ENCODE measurements around the gene OR51A4.
A peak's percentile ranks its signal among the peaks of the same experiment; 100 is the strongest.

OR51A4 gene, protein sequence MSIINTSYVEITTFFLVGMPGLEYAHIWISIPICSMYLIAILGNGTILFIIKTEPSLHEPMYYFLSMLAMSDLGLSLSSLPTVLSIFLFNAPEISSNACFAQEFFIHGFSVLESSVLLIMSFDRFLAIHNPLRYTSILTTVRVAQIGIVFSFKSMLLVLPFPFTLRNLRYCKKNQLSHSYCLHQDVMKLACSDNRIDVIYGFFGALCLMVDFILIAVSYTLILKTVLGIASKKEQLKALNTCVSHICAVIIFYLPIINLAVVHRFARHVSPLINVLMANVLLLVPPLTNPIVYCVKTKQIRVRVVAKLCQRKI

GRCh38 chr11:4947505-4947904 is at the start of gene OR51A4:
Gene OR51A4, minus strand, starts transcription at chr11:4947605. Its CDS starts 505 bp downstream, at chr11:4947100.
- no peak for TF ChIP-seq CTCF (conservative IDR thresholded peaks at IDR 0.05; ENCODE audit: control insufficient read depth, insufficient read depth, low read depth, low read length)
- H3K4me3 ChIP-seq (ENCODE audit: control insufficient read depth, low read depth, low read length) = no peak within 1 kb of the TSS
- DNase-seq (ENCODE audit: low read depth) = no peak

DNA sequence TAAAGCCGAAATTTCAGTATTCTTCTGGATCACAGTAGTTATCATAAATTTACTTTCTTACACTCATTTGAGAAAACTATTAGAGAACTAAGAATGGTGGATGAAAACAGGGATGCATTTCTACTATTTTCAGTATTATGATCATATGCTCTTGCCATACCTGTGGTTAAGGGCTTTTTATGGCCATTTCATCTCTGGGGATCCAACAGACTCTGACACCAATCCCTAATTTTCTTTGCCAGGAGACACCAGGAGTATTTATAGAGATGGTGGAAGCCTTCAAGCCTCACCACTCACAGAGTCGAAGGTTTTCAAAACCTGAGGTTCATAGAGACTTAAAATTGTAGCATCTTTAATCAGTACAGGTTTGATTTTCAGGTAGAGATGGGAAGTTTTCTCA is 47.1 kb upstream of the OR51A4 start, which contains the start of gene OR51L1:
TSS of gene OR51L1 (plus strand) at position 301 of the 400 bp plus-strand sequence. CDS start 4,132 bp downstream, outside the sequence.
- no peak for DNase-seq (ENCODE audit: low read depth)
- no peak for TF ChIP-seq CTCF (conservative IDR thresholded peaks at IDR 0.05; ENCODE audit: control insufficient read depth, insufficient read depth, low read depth, low read length)
- H3K4me3 ChIP-seq (ENCODE audit: control insufficient read depth, low read depth, low read length) = no peak within 1 kb of the TSS

GRCh38 chr11:4991060-4991459 is 43.7 kb upstream of the OR51A4 start:
- DNase-seq (ENCODE audit: low read depth) = peak; percentile 15
- no peak overlapping the region for H3K4me3 ChIP-seq (ENCODE audit: control insufficient read depth, low read depth, low read length)
- peak; percentile 38 for TF ChIP-seq CTCF (conservative IDR thresholded peaks at IDR 0.05; ENCODE audit: control insufficient read depth, insufficient read depth, low read depth, low read length)

- no peak for TF ChIP-seq CTCF (conservative IDR thresholded peaks at IDR 0.05; ENCODE audit: control insufficient read depth, insufficient read depth, low read depth, low read length)
- H3K4me3 ChIP-seq (ENCODE audit: control insufficient read depth, low read depth, low read length) = no peak overlapping the region
- no peak for DNase-seq (ENCODE audit: low read depth)
Observed at GRCh38 chr11:4983841-4984240, 36.4 kb upstream of the OR51A4 start.

- H3K4me3 ChIP-seq (ENCODE audit: control insufficient read depth, low read depth, low read length) = no peak overlapping the region
- no peak for DNase-seq (ENCODE audit: low read depth)
- no peak for TF ChIP-seq CTCF (conservative IDR thresholded peaks at IDR 0.05; ENCODE audit: control insufficient read depth, insufficient read depth, low read depth, low read length)
Observed at GRCh38 chr11:4982678-4983077, 35.3 kb upstream of the OR51A4 start.

- H3K4me3 ChIP-seq (ENCODE audit: control insufficient read depth, low read depth, low read length) = no peak overlapping the region
- no peak for DNase-seq (ENCODE audit: low read depth)
- TF ChIP-seq CTCF (conservative IDR thresholded peaks at IDR 0.05; ENCODE audit: control insufficient read depth, insufficient read depth, low read depth, low read length) = no peak
Observed at GRCh38 chr11:4979036-4979435, 31.6 kb upstream of the OR51A4 start.
